Endometrial microvascular endothelial cells (primary cell): ENCODE results near the gene OVOL1. TPM values are rescaled to one million over a fixed set of nuclear protein-coding genes. Genes with fewer than 3 reads are reported as not detected.

Experiments
- in situ Hi-C: cut with HindIII; loops from 2 replicates; pipeline ENCODE4 v1.10.0; 2017; ENCODE audit warnings: low sequenced_read_pairs, low pct_unique_long_range_greater_than_20kb; ENCODE audit errors: inconsistent ontology term
- total RNA-seq: library from RNA; depleted of rRNA; stranded (reverse); fragments of >200 nt; gene quantifications from one replicate; pipeline ENCODE4 v1.2.3, GENCODE V29; 2015; ENCODE audit errors: inconsistent ontology term

Gene OVOL1
- total RNA-seq, 1 donor from 2014 or later, result not detected

GRCh38 chr11:65776710-65777141 is 10.1 kb upstream of the OVOL1 start:
- in situ Hi-C loops, result no loop called here

GRCh38 chr11:65777241-65777640 is 9.6 kb upstream of the OVOL1 start:
- in situ Hi-C loops, result no loop called here

- in situ Hi-C loops, result no loop called here
These were observed 9.0 kb upstream of the OVOL1 start for GRCh38 chr11:65777821-65778361.

- in situ Hi-C loops, result no loop called here
These were observed 8.4 kb upstream of the OVOL1 start for GRCh38 chr11:65778431-65778900.

GRCh38 chr11:65778901-65779668 is 7.8 kb upstream of the OVOL1 start:
- in situ Hi-C loops, result no loop called here

- in situ Hi-C loops, result no loop called here
These were observed 7.3 kb upstream of the OVOL1 start for GRCh38 chr11:65779669-65779918.

GRCh38 chr11:65779919-65780769 is 6.7 kb upstream of the OVOL1 start:
- in situ Hi-C loops, result no loop called here

- in situ Hi-C loops, result no loop called here
These were observed 6.1 kb upstream of the OVOL1 start, which contains the start of gene AP5B1 for GRCh38 chr11:65780770-65781151. TSS of gene AP5B1 (minus strand) at chr11:65780976. CDS start at chr11:65780591, 385 bp downstream.

GRCh38 chr11:65781152-65781961 is 5.5 kb upstream of the OVOL1 start:
- in situ Hi-C loops, result no loop called here

GRCh38 chr11:65781962-65782815 is 4.7 kb upstream of the OVOL1 start:
- in situ Hi-C loops, result no loop called here

GRCh38 chr11:65782816-65783228 is 4.0 kb upstream of the OVOL1 start:
- in situ Hi-C loops, result no loop called here

- in situ Hi-C loops, result no loop called here
These were observed 1.4 kb upstream of the OVOL1 start for GRCh38 chr11:65785319-65786007.

GRCh38 chr11:65786008-65786785 is 666 bp upstream of the OVOL1 start:
- in situ Hi-C loops, result no loop called here

GRCh38 chr11:65787649-65788622 is 1.1 kb downstream of the OVOL1 start:
- in situ Hi-C loops, result no loop called here

- in situ Hi-C loops, result no loop called here
These were observed 2.0 kb downstream of the OVOL1 start for GRCh38 chr11:65788821-65789220.
